Stimulated activated naive CD8-positive, alpha-beta T cell treated with anti-CD3 and anti-CD28 coated beads, Interleukin-15, Interleukin-2, amounts not matched to agents 100 ng/mL and 50 ng/mL, for 24 hours (primary cell): ENCODE data around the gene C14orf132.

Experiments
- H3K27ac Mint-ChIP-seq: one replicate; pipeline ENCODE4 v1.8.0; 2021; ENCODE audit warnings: mild to moderate bottlenecking, mixed read lengths
- H3K27me3 Mint-ChIP-seq: one replicate; pipeline ENCODE4 v1.8.0; 2021; ENCODE audit warnings: mixed read lengths
- H3K36me3 Mint-ChIP-seq: one replicate; pipeline ENCODE4 v1.8.0; 2021; ENCODE audit warnings: low read depth, mixed read lengths
- H3K4me1 Mint-ChIP-seq: one replicate; pipeline ENCODE4 v1.8.0; 2021; ENCODE audit warnings: low read depth, mixed read lengths
- H3K4me3 Mint-ChIP-seq: one replicate; pipeline ENCODE4 v1.8.0; 2021; ENCODE audit warnings: mild to moderate bottlenecking, mixed read lengths
- H3K9me3 Mint-ChIP-seq: one replicate; pipeline ENCODE4 v1.8.0; 2021; ENCODE audit warnings: mixed read lengths

C14orf132 gene

DNA sequence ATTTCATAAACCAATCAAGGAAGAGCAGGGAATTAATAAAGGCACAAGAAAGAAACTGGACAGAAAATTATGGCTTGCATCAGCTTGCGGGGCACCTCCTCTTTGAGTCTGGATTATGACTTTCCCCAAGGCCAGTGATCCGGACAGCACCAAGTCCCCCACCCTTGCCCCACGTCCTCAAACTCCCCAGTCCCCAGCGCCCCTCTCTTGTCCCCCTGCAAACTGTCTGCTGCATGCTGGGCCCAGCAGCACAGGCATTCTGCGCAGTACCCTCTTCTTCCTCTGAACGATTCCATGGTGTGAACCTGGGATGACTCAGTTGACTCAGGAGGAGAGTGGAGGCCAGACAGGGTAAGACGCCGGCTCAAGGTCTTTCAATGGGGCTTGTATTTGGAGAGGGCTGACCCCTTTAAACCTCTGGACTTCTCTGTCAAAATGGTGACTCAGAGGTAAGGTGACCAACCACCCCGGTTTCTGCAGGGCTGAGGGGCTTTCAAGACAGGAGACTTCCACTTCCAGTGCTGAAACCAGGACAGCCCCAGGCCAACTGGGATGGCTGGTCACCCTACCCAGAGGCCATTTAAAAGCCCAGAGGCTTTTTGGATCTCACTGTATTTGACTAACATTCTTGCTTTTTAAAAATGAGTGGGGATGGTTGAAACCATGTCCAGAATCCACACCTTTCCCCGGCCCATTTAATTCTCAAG, 13.5 kb downstream of the C14orf132 start:
- H3K4me1 Mint-ChIP-seq: no peaks in the 10 kb centered on the region
- peaks cover 5% of the 10 kb centered on the region for H3K27me3 Mint-ChIP-seq
- no peak overlapping the region for H3K4me3 Mint-ChIP-seq
- no peaks in the 10 kb centered on the region for H3K9me3 Mint-ChIP-seq
- no peak overlapping the region for H3K27ac Mint-ChIP-seq
- H3K36me3 Mint-ChIP-seq: no peaks in the 10 kb centered on the region

DNA sequence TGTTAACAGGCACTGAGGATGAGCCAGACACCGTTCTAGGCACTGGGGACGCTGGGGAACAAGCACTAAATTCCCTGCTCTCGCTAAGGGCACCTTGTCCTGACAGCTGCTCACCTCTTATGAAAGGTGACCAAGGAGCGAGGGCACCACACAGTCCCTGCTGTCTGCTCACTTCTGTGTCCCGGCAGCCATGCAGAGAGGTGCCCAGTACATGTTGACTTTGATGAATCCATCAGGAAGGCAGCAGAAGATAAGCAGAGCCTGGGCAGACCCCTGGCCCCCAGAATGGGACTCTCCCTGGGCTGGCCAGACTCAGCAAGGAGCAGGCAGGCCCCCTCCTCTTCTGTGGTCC, 14.1 kb downstream of the C14orf132 start:
- Mint-ChIP-seq H3K27ac (no peak overlapping the region), H3K27me3 (peaks cover 5% of the 10 kb centered on the region), H3K9me3 (no peaks in the 10 kb centered on the region), H3K4me1 (no peaks in the 10 kb centered on the region), H3K4me3 (no peak overlapping the region), H3K36me3 (no peaks in the 10 kb centered on the region)

DNA sequence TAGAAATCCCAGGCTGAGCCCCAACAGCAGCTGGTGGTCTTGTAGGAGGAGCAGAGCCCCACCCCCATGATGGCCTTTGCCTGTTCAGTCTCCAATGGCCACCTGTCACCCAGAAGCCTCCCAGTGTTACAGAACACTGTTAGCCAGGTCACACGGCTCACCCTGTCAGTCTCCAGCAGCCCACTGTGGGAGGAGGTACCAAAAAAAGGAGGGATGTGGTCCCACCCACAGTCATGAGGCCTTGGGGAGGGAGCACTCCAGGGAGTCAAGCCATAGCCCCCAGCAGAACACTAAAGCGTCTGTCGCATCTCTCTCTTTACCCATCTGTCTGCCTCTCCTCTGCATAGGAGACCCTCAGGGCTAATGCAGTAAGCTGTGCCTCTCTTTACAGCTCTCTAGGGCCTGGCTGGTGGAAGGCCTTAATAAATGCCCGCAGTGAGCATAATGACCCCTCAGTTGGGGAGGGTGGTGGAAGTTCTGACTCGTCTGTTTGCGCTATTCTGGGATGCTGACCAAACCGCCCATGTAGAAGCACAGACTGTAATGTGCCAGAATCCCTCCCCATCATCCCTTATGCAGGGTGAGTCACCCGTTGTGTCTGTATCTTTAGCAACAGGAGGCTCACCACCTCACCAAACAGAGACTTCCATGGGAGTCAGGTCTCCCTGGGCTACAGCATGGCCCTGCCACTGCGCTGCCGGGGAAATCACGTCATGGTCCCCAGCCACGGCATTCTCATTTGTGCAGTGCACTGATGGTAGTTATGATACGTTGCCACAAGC, 14.6 kb downstream of the C14orf132 start:
- Mint-ChIP-seq H3K4me1 (no peaks in the 10 kb centered on the region), H3K9me3 (no peaks in the 10 kb centered on the region), H3K4me3 (no peak overlapping the region), H3K27me3 (peaks cover 5% of the 10 kb centered on the region), H3K27ac (no peak overlapping the region), H3K36me3 (no peaks in the 10 kb centered on the region)

DNA sequence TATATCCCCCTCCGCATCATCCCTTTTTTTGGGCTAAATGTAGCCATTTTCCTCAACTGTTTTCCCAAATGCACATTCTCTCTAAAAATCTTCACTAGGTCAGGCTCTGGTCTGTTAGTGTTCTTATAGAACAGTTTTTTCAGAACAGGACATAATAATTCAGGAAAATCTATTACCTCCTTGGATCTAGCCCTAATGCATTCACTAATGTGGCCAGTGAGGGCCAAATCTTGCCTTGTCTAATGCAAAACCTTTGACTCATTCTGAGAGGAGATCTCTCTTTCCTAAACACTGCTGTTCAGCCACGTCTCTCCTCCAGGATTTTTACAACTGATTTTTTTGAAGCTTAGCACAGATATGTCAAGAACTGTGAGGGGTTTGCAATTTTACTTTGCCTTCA, 15.5 kb downstream of the C14orf132 start:
- no peak overlapping the region for H3K27ac Mint-ChIP-seq
- H3K4me1 Mint-ChIP-seq: no peaks in the 10 kb centered on the region
- no peak overlapping the region for H3K4me3 Mint-ChIP-seq
- H3K27me3 Mint-ChIP-seq: peaks cover 7% of the 10 kb centered on the region
- no peaks in the 10 kb centered on the region for H3K9me3 Mint-ChIP-seq
- H3K36me3 Mint-ChIP-seq: no peaks in the 10 kb centered on the region

DNA sequence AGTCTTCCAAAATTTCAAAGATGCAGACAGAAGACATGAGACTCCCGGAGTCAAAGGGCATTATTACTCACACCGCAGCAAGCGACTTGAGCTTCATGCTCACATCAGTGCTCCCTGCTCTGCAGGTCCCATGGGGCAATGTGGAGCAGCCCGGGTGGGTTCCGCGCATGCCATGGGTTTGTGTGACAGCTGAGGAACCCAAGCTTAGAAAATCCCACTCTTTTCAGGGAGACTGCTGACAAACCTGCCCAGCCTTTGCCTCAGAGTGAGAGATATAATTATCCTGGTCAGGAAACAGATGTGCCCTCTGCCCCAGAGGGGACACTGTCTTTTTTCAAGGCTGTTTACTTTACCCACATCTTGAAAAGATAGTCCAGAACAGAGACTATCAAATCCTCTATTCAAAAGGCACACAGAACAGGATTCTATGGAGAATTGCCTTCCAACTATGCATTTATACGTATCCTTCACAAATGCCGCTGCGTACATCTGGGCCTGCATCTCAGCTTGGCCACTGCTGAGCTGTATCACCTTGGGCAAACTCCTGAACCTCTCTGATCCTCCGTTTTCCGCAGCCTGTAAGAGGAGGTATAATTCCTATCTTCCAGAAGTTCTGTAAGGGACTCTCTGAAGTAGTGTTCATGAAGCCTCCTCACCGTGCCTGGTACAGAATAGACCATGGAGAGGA, 16.0 kb downstream of the C14orf132 start:
- no peaks in the 10 kb centered on the region for H3K36me3 Mint-ChIP-seq
- peaks cover 9% of the 10 kb centered on the region for H3K27me3 Mint-ChIP-seq
- no peak overlapping the region for H3K27ac Mint-ChIP-seq
- no peaks in the 10 kb centered on the region for H3K4me1 Mint-ChIP-seq
- H3K4me3 Mint-ChIP-seq: no peak overlapping the region
- no peaks in the 10 kb centered on the region for H3K9me3 Mint-ChIP-seq

DNA sequence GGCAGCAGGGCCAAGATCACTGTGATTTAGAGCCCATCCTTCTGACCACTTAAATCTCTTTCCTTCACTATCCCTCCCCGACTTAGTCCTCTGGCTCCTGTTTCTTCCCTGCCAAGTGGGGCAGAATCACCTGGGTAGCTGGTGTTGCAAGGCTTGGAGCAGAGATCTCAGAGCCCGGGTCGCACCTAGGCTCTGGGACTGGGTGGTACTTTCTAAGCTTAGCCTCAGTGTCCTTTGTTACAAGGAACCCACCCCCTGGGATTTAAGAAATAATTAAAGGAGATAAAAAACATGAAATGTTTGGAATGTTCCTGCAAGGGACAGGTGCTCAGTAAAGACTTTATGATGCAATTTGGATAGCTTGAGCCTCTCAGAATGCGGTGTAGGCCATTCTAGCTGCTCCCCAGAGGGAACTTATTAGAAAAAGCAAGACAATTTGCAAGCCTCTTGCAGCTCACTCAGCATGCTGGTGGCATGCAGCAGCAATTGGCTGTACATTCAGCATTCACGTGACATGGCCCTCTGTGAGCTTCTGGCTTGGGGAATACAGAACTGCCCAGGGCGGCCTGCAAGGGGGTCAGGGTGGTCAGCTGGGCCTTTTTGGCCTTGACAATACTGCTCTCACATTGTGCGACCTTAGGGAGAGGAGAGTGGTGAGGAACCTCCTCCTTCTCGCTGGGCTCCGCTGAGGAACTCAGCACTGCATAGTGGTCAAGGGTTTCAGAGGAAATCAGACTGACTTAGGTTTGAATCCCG, 16.8 kb downstream of the C14orf132 start:
- Mint-ChIP-seq H3K27ac (no peak overlapping the region), H3K36me3 (no peaks in the 10 kb centered on the region), H3K27me3 (peaks cover 14% of the 10 kb centered on the region), H3K9me3 (no peaks in the 10 kb centered on the region), H3K4me3 (no peak overlapping the region), H3K4me1 (no peaks in the 10 kb centered on the region)

DNA sequence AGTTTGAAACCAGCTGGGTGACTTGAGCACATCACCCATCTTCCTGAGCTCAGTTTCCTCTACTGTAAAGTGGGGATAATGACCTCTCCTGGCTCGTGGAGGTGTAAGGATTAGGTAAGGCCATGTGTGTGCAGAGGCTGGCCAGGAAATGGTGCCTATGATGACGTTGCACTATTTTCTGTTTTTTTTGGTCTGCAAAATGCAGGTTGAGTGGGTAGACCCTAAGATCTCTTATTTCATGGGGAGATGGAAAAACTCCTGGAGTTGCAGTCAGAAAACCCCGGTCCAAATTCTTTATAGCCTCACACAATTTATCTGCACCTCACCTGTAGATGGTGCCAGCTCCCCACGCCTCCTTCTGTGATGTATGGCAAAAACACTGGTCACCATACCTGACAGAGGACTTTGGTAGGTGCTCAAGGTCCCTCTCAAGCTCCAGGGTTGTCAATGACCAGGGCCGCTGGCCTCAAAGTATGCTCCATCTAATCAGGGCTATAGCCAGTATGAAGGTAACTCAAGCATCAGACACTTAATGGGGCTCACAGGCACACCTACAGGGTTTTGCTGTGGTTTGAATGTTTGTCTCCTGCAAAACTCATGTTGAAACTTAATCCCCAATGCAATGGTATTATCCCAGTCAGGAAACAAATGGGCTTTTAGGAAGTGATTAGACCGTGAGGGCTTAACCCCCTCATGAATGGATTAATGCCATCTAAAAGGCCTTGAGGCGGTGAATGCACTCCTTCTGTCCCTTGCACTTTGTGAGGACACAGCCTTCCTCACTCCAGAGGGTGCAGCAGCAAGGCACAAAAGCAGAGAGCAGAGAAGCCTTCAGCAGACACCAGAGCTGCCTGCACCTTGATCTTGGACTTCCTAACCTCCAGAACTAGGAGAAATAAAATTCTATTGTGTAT, 17.6 kb downstream of the C14orf132 start:
- H3K27me3 Mint-ChIP-seq: peaks cover 12% of the 10 kb centered on the region
- H3K9me3 Mint-ChIP-seq: no peaks in the 10 kb centered on the region
- no peaks in the 10 kb centered on the region for H3K36me3 Mint-ChIP-seq
- no peaks in the 10 kb centered on the region for H3K4me1 Mint-ChIP-seq
- no peak overlapping the region for H3K4me3 Mint-ChIP-seq
- no peak overlapping the region for H3K27ac Mint-ChIP-seq

DNA sequence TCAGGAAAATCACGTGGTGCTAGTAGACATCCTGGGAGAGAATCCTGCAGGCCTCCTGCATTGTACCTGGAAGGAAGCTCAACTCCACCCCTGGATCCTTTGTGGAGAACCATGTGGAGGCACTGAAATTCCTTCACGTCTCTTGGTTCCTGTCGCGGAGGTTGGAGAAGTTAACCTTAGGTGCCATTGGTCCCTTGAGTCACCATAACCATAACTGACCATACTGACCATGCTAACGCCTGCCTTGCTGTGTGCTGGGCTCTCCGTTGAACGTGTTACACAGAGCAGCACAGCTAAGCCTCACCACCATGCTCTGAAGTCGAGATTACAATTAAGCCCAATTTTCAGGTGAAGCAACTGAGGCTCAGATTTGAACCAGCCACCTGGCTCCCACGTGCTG, 18.6 kb downstream of the C14orf132 start:
- Mint-ChIP-seq H3K27me3 (peaks cover 19% of the 10 kb centered on the region), H3K4me1 (no peaks in the 10 kb centered on the region), H3K4me3 (no peak overlapping the region), H3K36me3 (no peaks in the 10 kb centered on the region), H3K27ac (no peak overlapping the region), H3K9me3 (no peaks in the 10 kb centered on the region)

DNA sequence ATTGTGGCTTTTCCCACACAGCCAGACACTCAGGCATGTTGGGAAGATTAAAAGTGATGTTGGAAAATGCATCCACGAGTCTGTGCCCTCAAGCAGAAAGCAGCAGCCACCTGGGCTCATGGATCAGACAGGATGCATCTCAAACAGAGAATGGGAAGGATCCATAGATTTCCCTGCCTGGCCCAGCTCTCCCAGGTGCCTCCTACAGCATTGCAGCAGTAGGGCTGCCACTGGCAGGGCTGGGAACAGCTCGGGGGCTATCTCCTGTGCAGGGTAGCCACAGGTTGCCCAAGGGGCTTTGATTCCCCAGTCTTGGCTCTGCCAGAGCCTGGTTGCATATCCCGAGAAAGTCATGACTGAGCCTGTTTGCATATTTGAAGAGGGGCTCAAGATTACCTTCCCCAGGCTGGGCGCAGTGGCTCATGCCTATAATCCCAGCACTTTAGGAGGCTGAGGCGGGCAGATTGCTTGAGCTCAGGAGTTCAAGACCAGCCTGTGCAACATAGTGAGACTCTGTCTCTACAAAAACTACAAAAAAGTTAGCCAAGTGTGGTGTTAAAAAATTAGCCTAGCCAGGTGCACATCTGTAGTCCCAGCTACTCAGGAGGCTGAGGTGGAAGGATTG, 19.5 kb downstream of the C14orf132 start:
- no peak overlapping the region for H3K27ac Mint-ChIP-seq
- no peaks in the 10 kb centered on the region for H3K9me3 Mint-ChIP-seq
- H3K4me3 Mint-ChIP-seq: no peak overlapping the region
- peaks cover 22% of the 10 kb centered on the region for H3K27me3 Mint-ChIP-seq
- H3K36me3 Mint-ChIP-seq: no peaks in the 10 kb centered on the region
- no peaks in the 10 kb centered on the region for H3K4me1 Mint-ChIP-seq

DNA sequence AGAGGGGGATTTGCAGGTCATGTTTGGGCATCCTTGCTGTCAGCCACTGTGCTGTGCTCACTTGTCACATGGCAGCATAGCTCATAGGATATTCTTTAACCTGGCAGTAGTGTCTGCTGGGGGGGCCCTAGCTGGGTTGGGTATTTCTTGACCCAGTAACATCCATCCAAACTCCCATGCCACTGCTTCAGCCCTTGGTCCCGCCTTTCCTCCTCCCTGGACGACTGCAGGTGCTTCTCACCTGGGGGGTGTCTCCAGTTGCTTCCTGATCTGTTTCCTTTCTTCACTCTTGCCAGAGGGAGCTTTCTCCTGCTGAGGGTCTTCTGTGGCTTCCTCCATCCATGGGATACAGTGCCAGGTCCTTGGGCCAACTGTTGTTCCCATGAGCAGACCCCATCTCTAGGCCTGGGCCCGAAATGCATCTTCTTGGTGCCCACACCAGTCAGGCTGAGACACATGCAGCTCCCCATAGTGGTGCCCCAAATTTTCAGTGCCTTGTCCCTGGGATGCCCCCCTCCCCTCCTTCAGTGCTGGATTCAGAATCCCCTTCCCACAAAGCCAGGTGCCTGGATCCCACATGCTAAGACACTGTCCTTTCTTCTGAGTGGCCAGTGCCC, 20.5 kb downstream of the C14orf132 start:
- no peaks in the 10 kb centered on the region for H3K36me3 Mint-ChIP-seq
- peaks cover 23% of the 10 kb centered on the region for H3K27me3 Mint-ChIP-seq
- no peaks in the 10 kb centered on the region for H3K4me1 Mint-ChIP-seq
- H3K9me3 Mint-ChIP-seq: no peaks in the 10 kb centered on the region
- no peak overlapping the region for H3K4me3 Mint-ChIP-seq
- H3K27ac Mint-ChIP-seq: no peak overlapping the region

DNA sequence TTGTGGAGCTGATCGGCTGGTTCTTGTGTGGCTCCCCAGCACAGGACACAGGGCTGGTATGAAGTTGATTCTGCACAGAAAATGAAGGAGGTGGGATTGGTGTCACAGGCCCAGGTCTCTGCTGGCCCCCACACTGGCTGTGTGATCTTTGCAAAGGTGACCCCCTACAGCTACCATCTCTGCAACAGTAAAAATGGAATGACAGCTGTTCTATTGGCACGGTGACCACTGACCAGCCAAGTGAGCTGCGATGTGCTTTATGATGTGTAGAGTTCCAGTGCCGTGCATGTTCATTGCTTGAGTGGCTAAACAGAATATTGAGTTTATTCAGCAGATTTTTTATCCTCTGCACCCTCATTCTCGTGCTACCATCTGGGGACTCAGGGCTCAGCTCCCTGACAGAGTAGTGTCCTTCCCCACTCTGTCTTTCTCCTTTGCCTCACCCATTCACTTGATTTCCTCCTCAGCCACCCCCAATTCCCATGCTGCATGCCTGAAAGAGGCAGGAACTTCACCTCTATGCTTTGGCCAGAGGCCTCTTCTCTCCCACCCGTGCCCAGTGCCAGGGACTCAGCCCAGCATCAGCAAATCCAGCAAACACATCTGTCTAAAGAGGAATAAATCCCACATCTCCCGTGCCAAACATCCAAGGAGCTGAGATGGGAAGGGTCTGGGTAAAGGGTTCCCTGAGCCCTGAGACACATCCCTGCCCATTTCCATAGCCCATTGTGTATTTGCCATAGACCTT, 21.2 kb downstream of the C14orf132 start:
- Mint-ChIP-seq H3K27ac (no peak overlapping the region), H3K27me3 (peaks cover 23% of the 10 kb centered on the region), H3K9me3 (no peaks in the 10 kb centered on the region), H3K4me1 (no peaks in the 10 kb centered on the region), H3K4me3 (no peak overlapping the region), H3K36me3 (no peaks in the 10 kb centered on the region)

DNA sequence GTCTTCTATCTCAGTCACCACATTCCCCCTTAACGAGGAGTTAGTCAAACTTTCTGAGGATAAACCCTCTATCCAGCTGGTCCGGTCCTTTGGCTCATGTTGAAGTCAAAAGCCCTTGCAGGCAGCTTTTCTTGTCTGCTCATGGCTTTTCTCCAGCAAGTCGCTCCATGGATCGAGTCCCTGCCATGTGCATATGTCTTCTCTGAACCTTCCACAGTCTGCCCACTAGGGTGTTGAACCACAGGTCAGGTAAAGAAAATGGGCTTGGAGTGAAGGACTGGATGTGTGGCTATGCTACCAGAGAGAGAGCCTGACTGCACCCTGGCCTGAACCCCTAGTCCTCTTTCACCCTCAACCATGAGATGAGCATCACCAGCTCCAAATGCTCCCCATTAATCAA, 22.8 kb downstream of the C14orf132 start:
- Mint-ChIP-seq H3K27me3 (peaks cover 23% of the 10 kb centered on the region), H3K4me1 (no peaks in the 10 kb centered on the region), H3K36me3 (no peaks in the 10 kb centered on the region), H3K27ac (no peak overlapping the region), H3K9me3 (no peaks in the 10 kb centered on the region), H3K4me3 (no peak overlapping the region)

DNA sequence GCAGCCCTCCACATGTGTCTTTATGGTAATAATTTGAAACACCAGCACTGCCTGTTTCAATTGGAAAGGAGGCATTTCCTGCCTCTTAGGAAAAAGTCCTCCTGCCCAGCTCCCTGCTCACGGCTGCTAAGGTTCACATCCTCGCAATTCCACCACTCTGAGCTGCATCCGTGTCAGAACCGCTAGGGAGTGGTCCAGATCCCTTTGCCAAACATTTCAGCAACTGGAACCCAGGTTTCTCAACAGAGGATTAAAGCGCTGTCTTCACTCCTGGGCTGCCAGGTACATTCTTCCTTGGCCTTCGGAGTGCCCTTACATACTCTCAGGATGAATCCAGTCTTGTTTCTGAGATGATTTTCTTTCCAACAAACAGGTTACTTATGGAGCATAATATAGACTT, 23.3 kb downstream of the C14orf132 start:
- peaks cover 23% of the 10 kb centered on the region for H3K27me3 Mint-ChIP-seq
- H3K27ac Mint-ChIP-seq: no peak overlapping the region
- no peaks in the 10 kb centered on the region for H3K4me1 Mint-ChIP-seq
- no peak overlapping the region for H3K4me3 Mint-ChIP-seq
- no peaks in the 10 kb centered on the region for H3K36me3 Mint-ChIP-seq
- no peaks in the 10 kb centered on the region for H3K9me3 Mint-ChIP-seq
